ENCODE data around the gene ZNF684.

DNA sequence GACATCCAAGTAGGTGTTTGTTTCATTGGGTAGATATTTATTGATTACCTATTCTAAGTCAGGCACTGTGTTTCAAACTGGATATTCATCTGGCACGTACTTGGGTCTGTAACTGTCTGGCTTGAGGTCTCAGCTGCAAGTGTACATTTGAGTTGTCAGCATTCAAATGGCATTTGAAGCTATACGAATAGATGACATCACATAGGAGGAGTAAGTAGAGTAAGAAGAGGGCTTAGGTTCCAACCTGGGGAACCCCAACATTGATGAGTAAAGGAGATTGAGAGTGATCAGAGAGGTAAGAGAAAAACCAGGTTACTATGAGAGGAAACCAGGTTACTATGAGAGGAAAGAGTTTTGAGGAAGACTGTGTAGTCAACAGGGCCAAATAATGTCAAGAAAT, 30.7 kb downstream of the ZNF684 start:
- TF ChIP-seq ZNF274 (IDR thresholded peaks at IDR 0.05; ENCODE audit: low read depth, low read length) (no peak), SUZ12 (IDR thresholded peaks at IDR 0.05; ENCODE audit: extremely low read depth, insufficient read depth, insufficient read length) (no peak), YY1 (IDR thresholded peaks at IDR 0.05; ENCODE audit: insufficient read depth, insufficient read length) (no peak)
